Right lung (tissue), 5 donors: ENCODE data around the gene AVPR2. TPM values are rescaled to one million over a fixed set of nuclear protein-coding genes. Genes with fewer than 3 reads are reported as not detected.

Source experiments
- DNase-seq, 2 donors: peaks; one replicate each; pipeline ENCODE4 v3.0.0-alpha.2; 2013
- polyA plus RNA-seq, 5 donors: library from polyadenylated mRNA; unstranded; fragments of 120-200 nt; gene quantifications; one replicate each; pipeline versions ENCODE4 v1.2.1 to v1.2.3, GENCODE V29; 2013; ENCODE audit warnings: inconsistent platforms in 1 of 5, low replicate concordance in 1 of 5; ENCODE audit not compliant: insufficient read length in 5 of 5, insufficient read depth in 1 of 5

AVPR2 gene
- polyA plus RNA-seq, 5 donors: 0.58 to 1.3 (median 0.73) TPM

- no peak for DNase-seq
Observed at GRCh38 chrX:153911798-153912197, 7.3 kb downstream of the AVPR2 start.

DNA sequence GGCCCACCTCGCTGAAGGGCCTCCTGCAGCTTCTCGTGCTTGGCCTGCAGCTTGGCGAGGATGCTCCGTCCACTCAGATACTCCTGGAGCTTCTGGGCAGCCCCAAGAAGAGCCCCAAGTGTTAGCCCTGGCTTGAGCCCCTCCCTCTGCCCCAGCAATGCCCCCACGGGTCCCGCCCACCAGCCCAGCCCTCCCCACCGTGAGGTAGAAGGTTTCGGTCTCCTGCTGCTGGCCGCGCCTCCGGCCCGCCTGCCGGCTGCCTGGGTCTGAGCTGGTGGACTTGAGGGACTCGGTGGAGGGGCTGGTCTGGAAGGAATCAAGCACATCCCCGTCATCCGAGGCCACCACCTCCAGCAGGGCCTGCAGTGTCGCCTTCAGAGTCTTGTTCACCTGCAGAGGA, 8.7 kb downstream of the AVPR2 start:
- no peak for DNase-seq

GRCh38 chrX:153913701-153914100, 9.2 kb downstream of the AVPR2 start:
- DNase-seq: no peak

DNA sequence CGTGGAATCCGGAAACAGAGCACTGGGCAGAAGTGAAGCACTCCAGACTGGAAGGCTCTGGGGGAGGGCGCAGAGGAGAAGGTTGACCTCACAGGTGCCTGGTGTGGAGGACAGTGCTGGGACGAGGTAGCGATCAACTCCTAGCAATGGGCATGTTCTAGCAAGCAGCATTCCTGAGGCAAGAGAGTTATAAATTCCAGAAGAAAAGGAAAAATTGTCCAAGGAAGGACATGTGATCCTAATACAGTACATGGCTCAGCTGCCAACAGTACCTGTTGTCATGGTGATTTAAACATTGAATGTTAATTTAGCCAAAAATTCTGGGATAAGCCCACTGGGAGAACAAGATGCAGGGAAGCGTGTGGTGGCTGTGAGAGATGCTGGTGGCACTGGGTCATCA, 13.4 kb downstream of the AVPR2 start:
- no peak for DNase-seq

DNA sequence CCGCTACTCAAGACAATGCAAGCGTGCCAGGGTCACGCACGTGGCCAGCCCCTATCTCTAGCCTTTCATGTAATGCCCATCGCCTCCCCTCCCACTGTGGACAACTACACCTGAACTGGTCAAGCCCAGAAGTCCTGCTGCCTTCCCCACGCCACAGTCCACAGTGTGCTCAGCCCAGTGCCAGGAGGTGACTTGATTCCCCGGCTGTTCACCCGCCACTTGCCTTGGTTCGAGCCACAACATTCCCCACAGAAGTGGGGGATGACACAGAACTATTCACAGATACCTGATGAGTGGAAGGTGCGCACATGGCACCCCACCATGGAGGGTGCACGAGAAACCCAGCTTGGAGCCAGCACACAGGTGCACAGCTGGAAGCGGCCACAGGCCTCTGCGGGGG, 14.8 kb downstream of the AVPR2 start:
- DNase-seq: no peak

GRCh38 chrX:153920546-153920945, 16.1 kb downstream of the AVPR2 start:
- DNase-seq: no peak

DNA sequence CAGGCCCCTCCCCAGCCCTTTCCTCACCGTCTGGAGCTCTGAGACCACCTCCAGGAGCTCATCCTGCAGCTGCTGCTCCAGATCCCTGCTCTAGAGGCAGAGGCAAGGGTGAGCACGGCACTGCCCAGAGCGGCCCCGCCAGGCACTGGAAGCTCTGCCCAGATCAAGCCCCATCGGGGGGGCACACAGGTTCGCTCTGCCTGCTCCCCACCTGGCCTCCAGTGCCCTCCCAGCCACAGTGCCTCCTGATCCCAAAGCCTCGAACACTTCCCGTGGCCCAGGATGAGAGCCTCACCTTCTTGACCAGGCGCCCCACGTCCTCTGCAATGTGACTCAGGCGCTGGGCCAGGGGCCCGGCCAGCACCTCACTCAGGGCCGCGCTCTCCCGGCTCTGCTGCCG, 16.6 kb downstream of the AVPR2 start:
- DNase-seq: no peak

DNA sequence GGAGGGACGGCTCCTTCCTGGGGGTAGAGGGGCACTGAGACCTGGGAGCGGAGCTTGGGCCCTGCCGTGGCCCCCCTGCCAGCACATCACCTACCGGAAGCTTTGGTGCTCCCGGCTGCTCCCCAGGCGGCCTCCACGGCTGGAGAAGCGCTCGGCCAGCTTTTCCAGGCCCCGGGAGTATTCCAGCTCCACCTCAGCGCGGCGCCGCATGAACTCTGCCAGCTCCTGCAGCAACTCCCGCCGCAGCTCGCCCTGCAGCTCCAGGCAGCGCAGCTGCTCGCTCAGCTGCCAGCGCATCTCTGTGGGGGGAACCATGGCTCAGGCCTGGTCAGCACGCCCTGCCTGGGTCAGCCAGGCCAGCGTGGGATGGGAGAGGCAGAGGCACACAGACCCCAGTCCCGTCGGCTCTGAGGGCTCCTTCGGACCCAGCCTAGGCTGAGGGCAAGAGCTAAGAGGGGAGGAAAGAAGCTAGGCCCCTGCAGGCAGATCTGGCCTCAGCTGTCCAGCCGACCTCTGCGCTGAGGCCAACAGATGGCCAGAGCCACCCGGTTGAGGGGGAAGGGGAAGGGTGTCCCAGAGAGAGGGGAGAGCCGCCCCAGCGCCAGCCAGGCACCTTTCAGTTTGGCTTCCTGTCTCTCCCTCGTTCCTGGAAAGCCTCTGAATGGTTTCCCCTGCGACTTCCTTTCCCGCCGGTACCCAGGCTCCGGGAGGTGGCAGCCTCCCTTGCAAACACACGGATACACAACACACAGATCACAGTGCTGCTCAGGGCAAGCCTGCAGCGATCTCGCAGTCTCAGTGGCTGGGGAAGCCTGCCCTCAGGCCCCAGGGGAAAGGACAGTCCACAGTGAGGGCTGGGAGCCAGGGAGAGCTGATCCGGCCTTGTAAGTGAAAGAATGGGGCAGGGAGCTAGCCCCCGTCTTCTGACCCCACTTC, 17.3 kb downstream of the AVPR2 start:
- no peak for DNase-seq

GRCh38 chrX:153922932-153923857, 18.7 kb downstream of the AVPR2 start:
- peak; percentile 50 to 51 for DNase-seq

GRCh38 chrX:153924149-153924861, 19.8 kb downstream of the AVPR2 start:
- DNase-seq: no peak

- DNase-seq: no peak
Observed at GRCh38 chrX:153925387-153925738, 20.9 kb downstream of the AVPR2 start.

- no peak for DNase-seq
Observed at GRCh38 chrX:153925739-153926551, 21.5 kb downstream of the AVPR2 start, which contains the start of gene ARHGAP4. Gene ARHGAP4 (minus strand): TSS chrX:153926264. CDS start chrX:153926202, 62 bp downstream.

- DNase-seq: no peak
Observed at GRCh38 chrX:153926552-153926857, 22.0 kb downstream of the AVPR2 start.

- DNase-seq: no peak
Observed at GRCh38 chrX:153926858-153927671, 22.6 kb downstream of the AVPR2 start.

- DNase-seq: no peak
Observed at GRCh38 chrX:153927672-153927921, 23.1 kb downstream of the AVPR2 start.

GRCh38 chrX:153927922-153928760, 23.7 kb downstream of the AVPR2 start:
- DNase-seq: peak; percentile 96 to 97

DNA sequence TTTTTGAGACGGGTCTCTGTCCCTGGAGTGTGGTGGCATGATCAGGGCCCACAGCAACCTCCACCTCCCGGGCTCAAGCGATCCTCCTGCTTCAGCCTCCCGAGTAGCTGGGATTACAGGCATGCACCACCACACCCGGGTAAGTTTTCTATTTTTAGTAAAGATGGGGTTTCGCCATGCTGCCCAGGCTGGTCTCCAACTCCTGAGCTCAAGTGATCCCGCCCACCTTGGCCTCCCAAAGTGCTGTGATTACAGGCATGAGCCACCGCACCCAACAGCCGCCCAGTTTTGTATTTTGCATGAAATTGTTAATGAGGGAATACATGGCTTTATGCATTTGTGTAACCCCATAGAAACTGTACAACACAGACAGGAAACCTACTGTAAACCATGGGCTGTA, 24.4 kb downstream of the AVPR2 start:
- DNase-seq: no peak

DNA sequence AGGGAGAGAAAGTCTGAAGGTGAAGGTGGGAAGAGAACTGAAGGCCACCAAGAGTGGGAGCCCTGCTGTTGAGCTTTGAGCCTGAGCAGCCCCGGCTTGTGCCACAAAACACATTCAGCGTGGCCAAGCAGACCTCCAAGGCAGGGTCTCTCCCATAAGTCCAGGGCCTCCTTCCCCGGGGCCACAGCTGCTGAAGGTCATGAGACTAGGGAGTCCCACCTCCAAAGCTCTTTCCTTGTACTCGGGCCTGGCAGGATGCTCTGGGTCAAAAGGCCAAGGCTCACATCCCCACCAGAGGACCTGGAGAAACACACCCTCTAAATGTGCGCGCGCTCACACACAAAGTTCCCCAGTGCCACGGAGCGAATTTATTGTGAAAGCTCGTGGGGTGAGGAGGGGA, 25.1 kb downstream of the AVPR2 start:
- no peak for DNase-seq

GRCh38 chrX:153930011-153930910, 25.8 kb downstream of the AVPR2 start:
- no peak for DNase-seq
